Measurements from ENCODE around the gene RORC.
"Not testable (repeated sequence)": the region's sequence is repeated elsewhere in the genome, so short reads cannot be mapped to it uniquely, and the experiment has no call there.

Gene RORC

GRCh38 chr1:151831605-151832004 lies at the start of gene RORC:
RORC (minus strand) TSS chr1:151831802; CDS start chr1:151831764, 38 bp downstream.
- in situ Hi-C loops (cut with HindIII; ENCODE audit: low sequenced_read_pairs), result loop anchor here (10.0 kb wide), 1 partner anchor 217 kb away; the partner anchor contains the start of gene SNX27

- in situ Hi-C loops (cut with HindIII; ENCODE audit: low sequenced_read_pairs), result no loop called here
Measured at GRCh38 chr1:151875419-151876097, 44.0 kb upstream of the RORC start.

- in situ Hi-C loops (cut with HindIII; ENCODE audit: low sequenced_read_pairs), result not testable (repeated sequence)
Measured at GRCh38 chr1:151872776-151873175, 41.2 kb upstream of the RORC start.

GRCh38 chr1:151871284-151872030 lies 39.9 kb upstream of the RORC start:
- in situ Hi-C loops (cut with HindIII; ENCODE audit: low sequenced_read_pairs), result no loop called here

- in situ Hi-C loops (cut with HindIII; ENCODE audit: low sequenced_read_pairs), result no loop called here
Measured at GRCh38 chr1:151868486-151868885, 36.9 kb upstream of the RORC start.

GRCh38 chr1:151867765-151868411 lies 36.3 kb upstream of the RORC start:
- in situ Hi-C loops (cut with HindIII; ENCODE audit: low sequenced_read_pairs), result no loop called here

- in situ Hi-C loops (cut with HindIII; ENCODE audit: low sequenced_read_pairs), result no loop called here
Measured at GRCh38 chr1:151867321-151867720, 35.7 kb upstream of the RORC start.

GRCh38 chr1:151864411-151864810 lies 32.8 kb upstream of the RORC start:
- in situ Hi-C loops (cut with HindIII; ENCODE audit: low sequenced_read_pairs), result no loop called here

- in situ Hi-C loops (cut with HindIII; ENCODE audit: low sequenced_read_pairs), result no loop called here
Measured at GRCh38 chr1:151862604-151863003, 31.0 kb upstream of the RORC start.

- in situ Hi-C loops (cut with HindIII; ENCODE audit: low sequenced_read_pairs), result no loop called here
Measured at GRCh38 chr1:151860504-151861187, 29.0 kb upstream of the RORC start.

GRCh38 chr1:151859891-151860293 lies 28.3 kb upstream of the RORC start:
- in situ Hi-C loops (cut with HindIII; ENCODE audit: low sequenced_read_pairs), result no loop called here

- in situ Hi-C loops (cut with HindIII; ENCODE audit: low sequenced_read_pairs), result no loop called here
Measured at GRCh38 chr1:151858886-151859665, 27.5 kb upstream of the RORC start.

GRCh38 chr1:151858030-151858746 lies 26.6 kb upstream of the RORC start:
- in situ Hi-C loops (cut with HindIII; ENCODE audit: low sequenced_read_pairs), result no loop called here

GRCh38 chr1:151855933-151856332 lies 24.3 kb upstream of the RORC start:
- in situ Hi-C loops (cut with HindIII; ENCODE audit: low sequenced_read_pairs), result no loop called here

- in situ Hi-C loops (cut with HindIII; ENCODE audit: low sequenced_read_pairs), result not testable (repeated sequence)
Measured at GRCh38 chr1:151855516-151855915, 23.9 kb upstream of the RORC start.

GRCh38 chr1:151854658-151855057 lies 23.1 kb upstream of the RORC start:
- in situ Hi-C loops (cut with HindIII; ENCODE audit: low sequenced_read_pairs), result no loop called here

GRCh38 chr1:151853411-151853943 lies 21.9 kb upstream of the RORC start, which contains the start of gene THEM5:
THEM5 (minus strand) TSS chr1:151853712; CDS start chr1:151853565, 147 bp downstream.
- in situ Hi-C loops (cut with HindIII; ENCODE audit: low sequenced_read_pairs), result no loop called here

GRCh38 chr1:151852733-151853132 lies 21.1 kb upstream of the RORC start:
- in situ Hi-C loops (cut with HindIII; ENCODE audit: low sequenced_read_pairs), result no loop called here

GRCh38 chr1:151851886-151852285 lies 20.3 kb upstream of the RORC start:
- in situ Hi-C loops (cut with HindIII; ENCODE audit: low sequenced_read_pairs), result no loop called here

All from DLD1 (cell line).